ENCODE data around the gene PLB1. TPM values are rescaled to one million over a fixed set of nuclear protein-coding genes. Genes with fewer than 3 reads are reported as not detected.

The PLB1 gene
- polyA plus RNA-seq, 1 experiment = 0.38 TPM

DNA sequence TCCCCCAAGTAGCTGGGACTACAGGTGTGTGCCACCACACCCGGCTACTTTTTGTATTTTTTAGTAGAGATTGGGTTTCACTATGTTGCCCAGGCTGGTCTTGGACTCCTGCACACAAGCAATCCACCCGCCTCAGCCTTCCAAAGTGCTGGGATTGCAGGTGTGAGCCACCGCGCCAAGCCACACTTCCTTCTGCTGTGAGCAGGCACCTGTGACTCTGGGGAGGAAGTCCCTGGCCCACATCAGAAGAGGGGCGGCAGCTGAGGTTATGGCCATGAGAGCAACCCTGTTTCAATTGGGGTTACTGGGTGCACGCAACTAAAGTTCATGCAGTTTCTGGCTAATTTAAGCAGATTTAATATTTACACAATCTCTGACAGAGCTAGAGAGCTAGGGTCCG, 91.0 kb downstream of the PLB1 start:
- H3K36me3 ChIP-seq (ENCODE audit: control insufficient read depth, insufficient read depth, low read length) = no peaks in the 10 kb centered on the region
- TF ChIP-seq, protein P1, sequence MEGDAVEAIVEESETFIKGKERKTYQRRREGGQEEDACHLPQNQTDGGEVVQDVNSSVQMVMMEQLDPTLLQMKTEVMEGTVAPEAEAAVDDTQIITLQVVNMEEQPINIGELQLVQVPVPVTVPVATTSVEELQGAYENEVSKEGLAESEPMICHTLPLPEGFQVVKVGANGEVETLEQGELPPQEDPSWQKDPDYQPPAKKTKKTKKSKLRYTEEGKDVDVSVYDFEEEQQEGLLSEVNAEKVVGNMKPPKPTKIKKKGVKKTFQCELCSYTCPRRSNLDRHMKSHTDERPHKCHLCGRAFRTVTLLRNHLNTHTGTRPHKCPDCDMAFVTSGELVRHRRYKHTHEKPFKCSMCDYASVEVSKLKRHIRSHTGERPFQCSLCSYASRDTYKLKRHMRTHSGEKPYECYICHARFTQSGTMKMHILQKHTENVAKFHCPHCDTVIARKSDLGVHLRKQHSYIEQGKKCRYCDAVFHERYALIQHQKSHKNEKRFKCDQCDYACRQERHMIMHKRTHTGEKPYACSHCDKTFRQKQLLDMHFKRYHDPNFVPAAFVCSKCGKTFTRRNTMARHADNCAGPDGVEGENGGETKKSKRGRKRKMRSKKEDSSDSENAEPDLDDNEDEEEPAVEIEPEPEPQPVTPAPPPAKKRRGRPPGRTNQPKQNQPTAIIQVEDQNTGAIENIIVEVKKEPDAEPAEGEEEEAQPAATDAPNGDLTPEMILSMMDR (IDR thresholded peaks at IDR 0.05; ENCODE audit: insufficient read depth, low read depth, low read length) = no peak
- H3K4me3 ChIP-seq (ENCODE audit: low read depth, low read length) = no peak overlapping the region
- CTCF ChIA-PET = interaction anchor here (0.6 to 5.6 kb wide), 4 partner anchors 8 to 131 kb away, joined by 3 to 35 read pairs (median 7); no protein-coding TSS in a partner anchor
- POLR2A ChIA-PET = no interaction called here
- DNase-seq (ENCODE audit: low read depth) = no peak
- H3K27me3 ChIP-seq (ENCODE audit: control insufficient read depth, insufficient read depth, low read length) = no peaks in the 10 kb centered on the region

GRCh38 chr2:28587526-28588291, 91.8 kb downstream of the PLB1 start:
- Histone ChIP-seq H3K4me3 (ENCODE audit: low read depth, low read length) (no peak overlapping the region), H3K27me3 (ENCODE audit: control insufficient read depth, insufficient read depth, low read length) (no peaks in the 10 kb centered on the region), H3K36me3 (ENCODE audit: control insufficient read depth, insufficient read depth, low read length) (no peaks in the 10 kb centered on the region)
- CTCF ChIA-PET = interaction anchor here (0.6 to 5.6 kb wide), 2 partner anchors 20 to 130 kb away, joined by 3 to 35 read pairs; no protein-coding TSS in a partner anchor
- POLR2A ChIA-PET = no interaction called here
- no peak for DNase-seq (ENCODE audit: low read depth)
- TF ChIP-seq, protein P1 (IDR thresholded peaks at IDR 0.05; ENCODE audit: insufficient read depth, low read depth, low read length) = no peak

DNA sequence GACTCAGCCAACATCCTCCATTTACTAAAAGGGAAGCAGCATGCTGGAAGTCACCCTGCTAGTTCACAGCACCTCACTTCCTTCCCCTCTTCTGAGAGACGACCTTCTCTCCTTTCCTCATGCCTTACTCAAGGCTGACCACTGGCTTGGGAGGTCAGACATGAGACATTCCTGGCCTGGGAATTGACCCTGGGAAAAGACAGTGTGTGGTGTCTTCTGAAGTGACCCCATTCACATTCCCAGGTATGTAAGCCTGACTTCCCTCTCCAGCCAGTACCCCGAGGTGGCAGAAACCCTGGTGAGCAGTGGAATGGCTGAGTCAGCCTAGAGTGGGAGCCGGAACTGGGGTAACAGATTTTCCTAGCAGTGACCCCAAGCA, 92.4 kb downstream of the PLB1 start:
- Histone ChIP-seq H3K36me3 (ENCODE audit: control insufficient read depth, insufficient read depth, low read length) (no peaks in the 10 kb centered on the region), H3K27me3 (ENCODE audit: control insufficient read depth, insufficient read depth, low read length) (no peaks in the 10 kb centered on the region), H3K4me3 (ENCODE audit: low read depth, low read length) (no peak overlapping the region)
- no peak for DNase-seq (ENCODE audit: low read depth)
- TF ChIP-seq, protein P1 (IDR thresholded peaks at IDR 0.05; ENCODE audit: insufficient read depth, low read depth, low read length) = no peak
- CTCF ChIA-PET = no interaction called here
- POLR2A ChIA-PET = no interaction called here

DNA sequence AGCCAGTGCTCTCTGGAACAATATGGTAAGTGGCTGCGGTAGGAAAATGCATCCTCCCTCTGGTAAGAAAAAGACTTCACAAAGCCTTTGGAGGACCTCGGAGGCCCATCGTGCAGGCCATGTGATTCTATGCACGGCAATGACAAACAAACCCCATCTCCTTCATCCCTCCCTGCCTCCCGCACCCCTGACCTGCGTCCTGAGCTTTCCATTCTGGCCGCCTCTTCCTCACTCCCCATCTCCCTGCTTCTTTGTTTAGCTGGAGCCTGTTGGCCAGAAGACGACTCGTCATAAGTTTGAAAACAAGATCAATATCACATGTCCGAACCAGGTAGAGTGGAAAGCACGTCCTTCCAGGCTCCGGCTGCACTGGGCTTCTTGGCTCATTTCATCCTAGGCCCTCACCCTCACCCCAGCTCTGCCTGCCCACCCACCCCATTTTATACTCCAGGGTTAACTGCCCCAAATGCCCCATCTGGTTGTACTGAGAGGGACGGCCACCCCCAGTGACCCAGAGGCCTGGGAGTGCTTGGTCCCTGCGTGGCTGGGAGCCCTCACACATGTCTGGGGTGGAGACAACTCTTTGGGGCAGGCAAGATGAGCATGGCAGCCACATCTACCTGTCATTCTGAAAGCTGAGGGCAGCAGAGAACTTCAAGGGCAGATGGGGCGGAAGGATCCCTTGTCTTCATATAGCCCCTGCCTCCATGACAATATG, 94.0 kb downstream of the PLB1 start:
- CTCF ChIA-PET = interaction anchor here (1.4 kb wide), 1 partner anchor 23 kb away, joined by 3 read pairs; no protein-coding TSS in a partner anchor
- POLR2A ChIA-PET = no interaction called here
- Histone ChIP-seq H3K4me3 (ENCODE audit: low read depth, low read length) (no peak overlapping the region), H3K36me3 (ENCODE audit: control insufficient read depth, insufficient read depth, low read length) (no peaks in the 10 kb centered on the region), H3K27me3 (ENCODE audit: control insufficient read depth, insufficient read depth, low read length) (no peaks in the 10 kb centered on the region)
- no peak for DNase-seq (ENCODE audit: low read depth)
- TF ChIP-seq, protein P1 (IDR thresholded peaks at IDR 0.05; ENCODE audit: insufficient read depth, low read depth, low read length) = no peak
